HG03039 (cell line): ENCODE results near the gene IL17C.

Source experiments
- ATAC-seq: cut with Tn5 transposase; IDR thresholded peaks from one replicate; pipeline ENCODE4 v1.9.1; 2021; ENCODE audit warnings: mild to moderate bottlenecking, moderate library complexity; ENCODE audit not compliant: unreplicated experiment

IL17C gene

DNA sequence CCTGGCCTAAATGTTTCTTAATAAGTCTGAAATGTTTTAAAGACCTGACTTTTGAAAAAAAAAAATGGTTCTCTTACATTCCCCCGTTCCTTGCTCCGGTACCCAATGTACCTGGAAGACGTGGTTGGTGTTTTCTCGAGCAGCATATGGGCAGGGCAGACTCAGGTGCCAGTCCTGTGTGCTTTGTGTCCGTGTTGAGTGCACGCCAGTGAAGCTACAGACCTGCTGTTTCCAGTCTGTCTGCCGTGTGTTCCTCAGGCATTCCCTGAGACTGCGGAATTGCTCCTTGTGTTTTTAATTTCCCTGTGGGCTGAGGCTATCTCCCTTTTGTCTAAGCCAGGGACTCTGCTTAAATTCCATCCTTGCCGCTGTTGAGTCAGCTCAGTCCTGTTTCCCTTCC, 11.7 kb upstream of the IL17C start:
- ATAC-seq: no peak

DNA sequence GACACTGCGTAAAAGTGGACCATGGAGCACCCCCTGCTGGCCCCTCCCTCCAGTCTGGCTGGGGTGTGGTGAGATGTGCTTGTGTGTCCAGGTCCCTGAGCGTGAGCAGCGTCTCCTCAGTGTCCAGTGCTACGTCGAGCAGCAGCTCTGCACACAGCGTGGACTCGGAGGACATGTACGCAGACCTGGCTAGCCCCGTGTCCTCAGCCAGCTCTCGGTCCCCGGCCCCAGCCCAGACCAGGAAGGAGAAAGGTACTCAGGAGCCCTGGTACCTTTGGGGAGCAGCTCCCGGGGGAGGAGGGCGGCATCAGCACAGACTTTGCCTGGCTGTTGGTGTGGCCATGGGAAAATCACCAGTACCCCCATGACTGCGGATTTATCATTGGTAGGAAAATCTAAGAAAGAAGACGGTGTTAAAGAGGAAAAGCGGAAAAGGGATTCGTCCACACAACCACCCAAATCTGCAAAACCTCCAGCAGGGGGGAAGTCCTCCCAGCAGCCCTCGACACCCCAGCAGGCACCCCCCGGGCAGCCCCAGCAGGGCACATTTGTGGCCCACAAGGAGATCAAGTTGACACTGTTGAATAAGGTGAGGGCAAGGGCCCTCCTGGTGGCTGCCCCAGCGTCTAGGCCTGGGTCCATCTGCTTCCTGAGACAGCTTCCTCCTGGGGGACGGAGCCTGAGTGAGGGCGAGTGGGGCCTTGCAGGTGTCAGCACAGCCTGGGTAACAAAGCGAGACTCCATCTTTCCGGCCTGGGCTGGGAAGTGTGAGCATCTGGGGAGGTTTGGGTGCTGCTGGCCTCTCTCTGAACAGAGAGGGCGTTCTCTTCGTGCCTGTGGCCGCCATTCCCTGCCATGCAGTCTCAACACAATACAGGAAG, 10.6 kb upstream of the IL17C start:
- ATAC-seq: no peak

DNA sequence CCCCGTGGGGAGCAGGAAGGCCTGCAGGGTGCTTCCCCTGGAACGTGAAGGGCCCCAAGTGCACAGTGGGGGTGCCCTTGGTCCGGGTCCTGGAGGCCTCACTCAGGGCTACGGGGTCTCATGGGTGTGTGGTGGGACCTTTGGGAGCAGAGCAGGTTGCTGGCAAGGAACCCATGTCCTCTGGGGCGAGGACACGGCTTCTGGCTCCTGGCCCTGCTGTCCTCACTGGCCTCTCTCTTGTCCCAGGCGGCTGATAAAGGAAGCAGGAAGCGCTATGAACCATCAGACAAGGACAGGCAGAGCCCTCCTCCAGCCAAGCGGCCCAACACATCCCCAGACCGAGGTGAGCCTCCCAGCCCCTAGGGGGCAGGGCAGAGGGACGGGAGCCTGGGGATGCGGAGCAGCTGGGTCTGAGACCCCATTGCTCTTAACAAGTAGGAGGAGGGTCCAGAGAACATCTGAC, 9.8 kb upstream of the IL17C start:
- no peak for ATAC-seq

DNA sequence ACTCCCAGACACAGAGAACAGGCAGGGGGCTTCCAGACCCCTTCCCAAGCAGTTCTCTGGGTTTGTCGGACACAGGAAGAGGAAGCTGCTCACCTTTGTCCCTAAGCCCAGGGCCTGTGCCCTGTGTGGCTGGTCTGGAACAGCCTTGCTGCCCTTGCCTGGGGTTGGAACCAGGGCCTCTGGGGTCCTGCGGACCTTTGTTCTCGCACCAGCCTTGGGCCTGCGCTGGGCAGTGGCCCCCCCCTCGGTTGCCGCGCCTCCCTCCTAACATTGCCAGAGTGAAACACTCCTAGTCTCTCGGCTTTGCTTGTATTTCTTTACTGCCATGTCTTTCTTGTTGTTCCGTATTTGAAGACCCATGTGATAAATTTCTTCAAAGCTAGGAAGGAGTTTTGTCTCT, 8.5 kb upstream of the IL17C start:
- ATAC-seq: no peak

DNA sequence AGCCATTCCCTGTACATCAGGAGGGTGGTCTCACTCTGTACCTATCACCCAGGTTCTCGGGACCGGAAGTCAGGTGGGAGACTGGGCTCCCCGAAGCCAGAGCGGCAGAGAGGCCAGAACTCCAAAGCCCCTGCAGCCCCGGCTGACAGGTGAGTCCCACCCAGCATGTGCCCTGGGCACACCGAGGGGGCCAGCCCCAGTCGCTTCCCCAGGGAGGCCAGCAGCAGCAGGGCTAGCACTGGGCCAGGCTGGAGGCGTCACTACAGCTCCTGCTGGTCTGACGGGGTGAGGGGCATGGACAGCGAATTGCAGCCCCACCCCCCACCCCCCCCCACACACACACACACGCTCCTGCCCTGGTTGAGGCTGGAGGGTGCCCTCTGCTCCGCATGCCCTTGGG, 7.9 kb upstream of the IL17C start:
- no peak for ATAC-seq

DNA sequence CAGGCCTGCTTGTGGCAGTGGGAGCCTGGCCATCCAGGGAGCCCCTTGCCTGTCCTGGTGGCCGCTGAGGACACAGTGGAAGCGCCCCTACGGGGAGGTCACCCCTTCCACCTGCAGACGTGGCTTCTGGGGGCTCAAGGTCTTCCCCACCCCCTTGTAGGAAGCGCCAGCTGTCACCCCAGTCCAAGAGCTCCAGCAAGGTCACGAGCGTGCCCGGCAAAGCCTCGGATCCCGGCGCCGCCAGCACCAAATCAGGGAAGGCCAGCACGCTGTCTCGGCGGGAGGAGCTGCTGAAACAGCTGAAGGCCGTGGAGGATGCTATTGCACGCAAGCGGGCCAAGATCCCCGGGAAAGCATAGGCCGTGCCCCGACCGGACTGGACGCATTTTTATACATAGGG, 7.4 kb upstream of the IL17C start:
- no peak for ATAC-seq

DNA sequence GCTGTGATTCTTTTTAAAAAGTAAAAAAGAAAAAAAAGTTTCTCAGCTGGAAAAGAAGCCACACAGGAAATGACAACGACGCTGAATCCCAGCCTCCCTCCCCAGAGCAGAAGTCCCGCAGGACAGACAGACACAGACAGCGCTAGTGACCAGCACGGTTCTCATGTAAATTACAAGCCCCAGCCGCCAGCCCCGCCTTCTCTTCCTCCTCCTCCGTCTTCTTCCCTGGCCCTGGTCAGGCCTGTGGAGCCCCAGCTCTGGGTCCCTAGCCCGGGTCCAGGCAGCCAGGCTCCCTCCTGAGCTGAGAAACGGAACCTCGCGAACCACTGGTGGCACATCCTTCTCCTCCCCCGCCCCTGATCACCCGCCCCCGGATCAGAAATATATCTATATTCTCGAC, 7.0 kb upstream of the IL17C start:
- no peak for ATAC-seq

DNA sequence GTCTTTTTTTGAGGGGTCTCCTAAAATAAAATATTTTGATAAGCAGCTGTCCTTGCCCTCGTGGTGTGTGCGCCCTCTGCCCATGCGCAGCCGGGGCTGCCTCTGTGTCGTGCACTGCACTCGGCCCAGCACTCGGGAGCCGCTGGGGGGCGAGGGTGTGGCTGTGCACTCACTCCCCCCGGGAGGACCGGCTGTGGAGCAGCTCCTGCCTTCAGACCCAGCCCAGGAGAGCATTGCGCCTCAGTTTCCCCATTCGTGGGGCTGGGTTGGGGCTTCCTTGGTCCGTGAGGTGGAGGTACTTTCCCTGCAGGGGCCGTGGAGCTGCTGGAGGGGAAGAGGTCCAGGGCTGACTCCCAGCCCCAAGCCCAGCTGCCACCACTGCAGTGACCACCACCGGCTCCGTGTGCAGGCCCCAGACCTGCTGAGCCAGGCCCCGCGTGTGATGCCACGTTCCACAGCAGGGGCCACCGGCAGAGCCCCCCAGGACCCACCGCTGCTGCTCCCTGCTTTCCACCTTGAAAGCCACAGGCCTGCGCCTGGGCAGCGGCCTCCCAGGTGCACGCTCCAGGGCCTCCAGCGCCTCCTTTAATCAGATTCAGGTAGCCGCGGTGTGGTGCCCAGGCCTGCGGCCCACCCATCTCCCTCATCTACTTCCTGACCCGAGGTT, 6.3 kb upstream of the IL17C start:
- ATAC-seq: no peak

DNA sequence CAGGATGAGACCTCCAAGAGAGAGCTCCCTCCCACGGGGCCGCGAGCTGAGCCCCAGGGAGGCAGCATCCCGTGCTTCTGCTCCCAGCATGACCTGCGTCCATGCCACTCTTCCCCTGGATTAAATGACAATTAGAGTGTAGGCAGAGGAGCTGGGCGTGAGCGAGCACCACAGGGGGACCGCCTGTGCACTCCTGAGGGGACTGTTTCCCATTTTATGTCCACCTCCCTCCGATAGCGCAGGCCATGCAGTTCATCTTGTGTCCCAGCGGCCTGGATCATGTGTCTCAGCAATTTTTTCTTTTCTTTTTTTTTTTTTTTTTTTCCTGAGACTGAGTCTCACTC, 5.8 kb upstream of the IL17C start:
- no peak for ATAC-seq

DNA sequence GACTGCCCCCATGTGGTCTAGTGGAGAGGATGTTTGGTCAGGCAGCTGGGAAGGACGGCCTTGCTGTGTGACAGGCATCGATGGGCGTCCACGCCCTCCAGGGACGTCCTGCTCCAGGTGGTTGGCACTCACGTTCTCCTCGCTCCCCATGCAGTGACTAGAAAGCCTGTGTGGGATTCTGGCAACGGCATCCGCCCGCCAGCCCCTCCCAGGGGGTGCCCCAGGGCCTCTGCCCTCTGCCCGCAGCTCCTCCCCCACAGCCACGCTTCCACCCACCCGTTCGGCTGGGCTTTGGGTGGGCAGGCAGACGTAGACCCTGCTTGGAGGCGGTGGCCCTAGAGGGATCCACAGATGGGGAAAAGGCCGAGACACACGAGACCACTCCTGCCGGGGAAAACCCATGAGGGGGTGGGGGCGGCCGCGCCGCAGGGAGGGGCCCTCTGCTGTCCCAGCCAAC, 4.7 kb upstream of the IL17C start:
- no peak for ATAC-seq

DNA sequence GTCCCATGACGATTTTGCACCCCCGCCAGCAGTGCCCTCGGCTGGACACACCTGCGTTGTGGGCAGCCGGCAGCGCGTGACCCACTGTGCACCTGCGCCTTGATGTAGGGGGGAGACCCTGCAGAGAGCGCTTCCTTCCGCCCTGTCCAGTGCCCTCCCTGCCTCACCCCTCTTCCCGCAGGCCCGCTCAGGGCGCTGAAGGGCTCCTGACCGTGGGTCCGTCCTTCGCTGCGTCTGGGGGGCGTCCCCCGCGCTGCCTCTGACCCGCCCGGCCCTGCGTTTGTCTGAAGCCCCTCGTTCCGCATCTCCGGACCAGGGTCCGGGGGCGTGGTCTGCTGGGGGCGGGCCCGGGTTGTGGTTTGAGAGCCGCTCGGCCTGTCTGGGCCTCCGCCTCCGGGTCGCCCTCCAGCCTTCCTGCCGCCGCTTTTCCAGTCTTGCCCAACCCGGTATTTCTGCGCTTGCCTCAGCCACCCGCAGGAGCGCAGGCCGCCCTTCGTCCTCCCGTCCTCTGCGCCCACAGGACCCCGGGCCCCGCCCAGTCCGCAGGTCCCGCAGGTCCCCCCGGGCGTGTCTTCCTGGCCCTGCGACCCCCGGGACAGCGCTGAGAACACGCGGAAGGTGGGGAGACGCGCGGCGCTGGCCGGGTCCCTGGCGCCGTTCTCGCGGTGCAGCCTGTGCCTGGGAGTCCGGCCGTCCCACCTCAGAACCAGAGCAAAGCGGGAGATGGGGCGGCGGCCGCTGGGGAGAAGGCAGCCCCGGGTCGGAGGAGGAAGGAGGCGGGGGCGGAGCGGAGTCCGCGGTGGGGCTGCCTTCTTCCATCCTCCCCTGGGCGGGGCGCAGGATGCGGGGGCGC, 4.0 kb upstream of the IL17C start:
- ATAC-seq: no peak

DNA sequence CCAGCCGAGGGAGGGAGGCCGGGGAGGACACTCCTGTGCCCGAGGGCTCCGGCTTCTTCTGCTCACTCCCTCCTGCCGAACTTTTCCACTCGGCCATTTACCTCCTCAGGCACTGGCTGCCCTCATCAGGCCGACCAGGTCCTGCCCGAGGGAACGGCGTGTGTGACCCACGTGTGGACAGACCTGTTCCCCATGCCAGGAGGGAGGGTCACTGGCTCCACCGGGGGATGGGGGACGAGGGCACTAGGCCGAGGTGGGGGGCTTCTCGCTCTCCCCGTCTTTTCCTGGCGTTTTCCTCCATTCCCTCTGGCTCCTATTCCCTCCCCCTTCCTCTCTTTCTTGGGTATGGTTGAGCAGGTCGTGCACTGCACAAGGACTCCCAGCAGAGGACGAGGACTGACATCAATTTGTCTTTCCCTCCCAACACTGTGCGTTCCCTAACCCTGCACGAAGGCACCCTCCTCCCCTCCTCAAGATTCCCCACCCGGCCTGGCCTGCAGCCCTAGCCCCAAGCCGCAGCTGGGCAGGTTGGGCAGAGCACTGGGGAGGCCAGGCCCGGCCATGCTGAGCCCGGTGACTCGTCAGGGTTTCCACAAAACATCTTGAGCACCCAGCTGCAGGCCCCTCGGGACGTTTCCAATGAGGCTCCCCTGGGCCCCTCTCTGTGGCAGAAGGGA, 3.2 kb upstream of the IL17C start:
- ATAC-seq: no peak

DNA sequence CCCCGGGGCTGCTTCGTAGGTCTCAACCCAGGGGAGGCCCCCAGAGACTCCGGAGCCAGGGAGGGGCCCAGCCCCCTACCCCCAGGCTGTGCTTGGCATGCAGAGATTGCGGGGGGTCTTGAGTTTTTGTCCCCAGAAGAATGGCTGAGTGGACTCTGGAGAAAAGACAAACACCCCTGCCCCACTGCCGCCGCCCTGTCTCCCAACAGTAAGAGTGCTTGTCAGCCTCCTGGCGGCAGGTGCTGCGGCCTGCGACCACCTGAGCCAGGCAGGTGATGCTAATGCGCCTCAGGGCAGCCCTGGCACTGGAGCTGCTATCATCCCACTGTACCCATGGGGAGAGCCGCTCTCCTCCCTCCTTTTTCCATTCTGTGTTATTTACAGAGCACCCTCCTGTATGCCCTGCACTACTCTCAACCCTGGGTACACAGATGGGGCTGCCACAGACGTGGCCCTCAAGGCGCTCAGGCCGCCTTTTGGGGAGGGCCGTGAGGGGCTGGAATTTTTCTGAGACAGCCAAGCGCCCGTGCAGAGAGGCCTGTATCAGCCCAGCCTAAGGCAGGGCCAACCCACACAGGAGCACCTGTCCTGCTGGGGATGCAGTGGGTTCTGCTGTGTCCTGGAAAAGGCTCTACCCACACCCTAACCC, 2.6 kb upstream of the IL17C start:
- no peak for ATAC-seq

DNA sequence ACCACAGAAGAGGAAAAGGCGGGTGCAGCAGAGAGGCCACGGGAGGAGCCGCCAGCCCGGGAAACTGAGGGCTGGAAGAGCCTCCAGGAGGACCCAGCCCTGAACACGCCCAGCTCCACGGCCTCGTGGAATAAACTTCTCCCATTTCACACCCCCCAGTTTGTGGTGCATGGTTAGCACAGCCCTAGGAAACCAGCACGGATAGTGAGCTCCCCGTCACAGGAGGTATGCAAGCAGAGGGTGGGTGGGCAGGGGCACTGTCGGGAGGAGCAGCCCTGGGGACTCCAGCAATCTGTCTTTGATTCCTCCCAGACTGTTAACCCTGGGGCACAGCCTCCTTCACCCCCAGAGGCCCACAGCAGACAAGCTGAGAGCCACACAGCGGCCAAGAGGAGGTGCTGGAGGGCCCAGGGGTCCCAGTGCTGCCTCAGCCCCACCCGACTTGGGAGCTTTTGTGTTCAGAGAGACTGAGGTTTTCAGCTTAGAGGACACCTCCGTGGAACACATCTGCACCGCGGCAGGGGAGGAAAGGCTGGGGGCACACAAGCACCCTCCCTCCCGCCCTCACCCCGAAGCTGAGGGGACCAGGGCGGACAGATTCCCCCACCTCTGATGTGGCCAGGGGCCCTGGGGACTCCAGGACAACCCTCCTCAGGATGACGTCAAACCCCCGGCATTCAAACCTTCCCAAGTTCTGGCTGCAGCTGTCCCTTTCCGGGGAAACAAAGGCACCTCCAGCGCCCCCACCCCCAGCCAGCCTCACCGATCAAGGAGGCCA, 1.7 kb upstream of the IL17C start:
- ATAC-seq: no peak

DNA sequence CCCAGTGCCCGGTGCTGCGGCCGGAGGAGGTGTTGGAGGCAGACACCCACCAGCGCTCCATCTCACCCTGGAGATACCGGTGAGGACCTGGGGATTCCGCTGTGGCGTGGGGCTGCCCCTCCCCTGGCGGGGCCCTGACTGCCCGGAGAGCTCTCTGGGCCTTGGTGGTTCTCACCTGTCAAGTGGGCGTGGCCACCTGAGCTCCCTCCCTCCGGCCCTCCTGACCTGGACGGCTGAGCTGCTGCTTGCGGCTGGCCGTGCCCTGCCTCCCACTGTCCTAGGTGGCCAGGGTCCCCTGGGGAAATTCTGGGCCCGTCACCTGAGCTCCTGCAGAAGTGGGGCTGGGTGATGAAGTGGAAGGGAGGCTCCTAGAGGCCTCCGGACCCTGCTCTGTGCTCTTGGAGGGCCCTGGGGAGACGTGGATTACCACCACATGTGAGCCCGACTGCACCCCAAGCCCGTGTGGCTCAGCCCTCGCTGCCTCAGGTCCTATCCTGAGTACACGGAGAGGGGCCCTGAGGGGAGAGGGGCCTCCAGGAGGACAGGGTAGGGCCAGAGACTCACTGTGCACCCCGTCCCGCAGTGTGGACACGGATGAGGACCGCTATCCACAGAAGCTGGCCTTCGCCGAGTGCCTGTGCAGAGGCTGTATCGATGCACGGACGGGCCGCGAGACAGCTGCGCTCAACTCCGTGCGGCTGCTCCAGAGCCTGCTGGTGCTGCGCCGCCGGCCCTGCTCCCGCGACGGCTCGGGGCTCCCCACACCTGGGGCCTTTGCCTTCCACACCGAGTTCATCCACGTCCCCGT, 1.1 kb downstream of the IL17C start:
- no peak for ATAC-seq

DNA sequence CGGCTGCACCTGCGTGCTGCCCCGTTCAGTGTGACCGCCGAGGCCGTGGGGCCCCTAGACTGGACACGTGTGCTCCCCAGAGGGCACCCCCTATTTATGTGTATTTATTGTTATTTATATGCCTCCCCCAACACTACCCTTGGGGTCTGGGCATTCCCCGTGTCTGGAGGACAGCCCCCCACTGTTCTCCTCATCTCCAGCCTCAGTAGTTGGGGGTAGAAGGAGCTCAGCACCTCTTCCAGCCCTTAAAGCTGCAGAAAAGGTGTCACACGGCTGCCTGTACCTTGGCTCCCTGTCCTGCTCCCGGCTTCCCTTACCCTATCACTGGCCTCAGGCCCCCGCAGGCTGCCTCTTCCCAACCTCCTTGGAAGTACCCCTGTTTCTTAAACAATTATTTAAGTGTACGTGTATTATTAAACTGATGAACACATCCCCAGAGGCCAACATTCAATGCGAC, 1.7 kb downstream of the IL17C start:
- no peak for ATAC-seq

DNA sequence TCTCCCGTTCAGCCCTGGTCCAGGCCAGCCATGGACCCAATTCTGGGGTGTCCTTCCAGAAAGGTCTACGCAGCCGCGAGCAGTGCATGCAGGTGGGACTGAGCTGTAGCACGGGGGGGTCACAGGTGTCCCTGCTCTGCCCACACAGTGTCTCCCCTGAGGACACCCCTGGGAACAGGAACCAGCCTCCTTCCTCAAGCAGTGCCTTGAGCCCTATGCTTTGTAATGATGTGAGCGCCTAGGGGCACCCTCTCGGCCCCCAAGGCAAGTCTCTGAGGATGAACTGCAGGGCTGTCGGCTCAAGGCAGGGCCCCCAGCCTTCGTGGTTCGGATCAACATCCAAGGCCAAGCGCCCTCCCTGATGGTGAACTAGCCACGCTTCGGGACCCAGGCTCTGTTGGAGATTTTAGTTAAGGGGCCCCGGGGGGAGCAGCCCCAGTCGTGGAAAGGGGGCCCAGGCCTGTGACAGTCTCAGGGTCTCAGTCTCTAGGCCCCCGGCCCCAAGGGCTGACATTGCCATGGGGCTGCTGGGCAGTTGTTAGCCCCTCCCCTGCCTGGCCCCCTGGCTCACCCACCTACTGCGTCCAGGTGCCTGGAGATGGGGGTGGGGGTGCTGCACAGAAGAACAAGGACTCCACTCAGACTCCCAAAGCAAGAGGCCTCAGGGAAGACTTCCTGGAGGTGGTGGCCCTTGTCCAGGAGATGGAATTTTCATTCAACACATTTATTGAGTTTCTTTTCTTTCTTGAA, 2.3 kb downstream of the IL17C start:
- ATAC-seq: no peak
